Measurements from ENCODE around the gene VAV2.

DNA sequence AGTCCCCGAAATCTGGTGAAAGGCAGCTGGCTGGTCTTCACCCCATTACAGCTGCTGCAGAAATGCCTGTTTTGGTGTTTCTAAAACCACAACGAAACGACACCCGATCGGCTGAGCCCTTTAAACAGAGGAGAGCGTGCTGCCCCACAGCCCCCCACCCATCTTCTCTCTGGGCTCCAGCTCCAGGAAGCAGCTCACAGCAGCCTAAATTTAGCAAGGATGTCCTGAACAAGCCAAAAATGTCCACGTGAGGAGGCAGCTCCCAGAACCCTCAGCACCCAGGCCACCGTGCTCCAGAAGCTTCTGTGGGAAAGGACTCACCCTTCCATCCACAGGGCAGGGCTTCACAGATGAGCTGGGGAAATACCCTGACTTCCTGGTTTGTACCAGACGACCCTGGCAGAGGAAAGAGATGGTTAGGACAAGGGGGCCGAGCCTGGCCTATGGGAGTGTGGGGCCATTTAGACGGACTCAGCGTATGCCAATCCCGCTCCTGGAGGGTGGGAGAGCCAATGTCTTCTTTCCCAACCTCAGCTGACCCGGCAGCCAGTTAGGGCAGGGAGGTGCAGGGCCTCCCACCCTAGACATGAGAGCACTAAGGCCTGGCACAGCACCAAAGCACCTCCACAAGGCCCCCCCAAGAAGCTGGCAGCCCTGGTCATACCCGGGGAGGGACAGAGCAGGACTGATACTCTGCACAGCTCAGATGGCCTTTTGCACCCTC, 214.9 kb downstream of the VAV2 start:
- TF ChIP-seq POLR2A (IDR thresholded peaks at IDR 0.05): no peak
- TF ChIP-seq, protein P1, sequence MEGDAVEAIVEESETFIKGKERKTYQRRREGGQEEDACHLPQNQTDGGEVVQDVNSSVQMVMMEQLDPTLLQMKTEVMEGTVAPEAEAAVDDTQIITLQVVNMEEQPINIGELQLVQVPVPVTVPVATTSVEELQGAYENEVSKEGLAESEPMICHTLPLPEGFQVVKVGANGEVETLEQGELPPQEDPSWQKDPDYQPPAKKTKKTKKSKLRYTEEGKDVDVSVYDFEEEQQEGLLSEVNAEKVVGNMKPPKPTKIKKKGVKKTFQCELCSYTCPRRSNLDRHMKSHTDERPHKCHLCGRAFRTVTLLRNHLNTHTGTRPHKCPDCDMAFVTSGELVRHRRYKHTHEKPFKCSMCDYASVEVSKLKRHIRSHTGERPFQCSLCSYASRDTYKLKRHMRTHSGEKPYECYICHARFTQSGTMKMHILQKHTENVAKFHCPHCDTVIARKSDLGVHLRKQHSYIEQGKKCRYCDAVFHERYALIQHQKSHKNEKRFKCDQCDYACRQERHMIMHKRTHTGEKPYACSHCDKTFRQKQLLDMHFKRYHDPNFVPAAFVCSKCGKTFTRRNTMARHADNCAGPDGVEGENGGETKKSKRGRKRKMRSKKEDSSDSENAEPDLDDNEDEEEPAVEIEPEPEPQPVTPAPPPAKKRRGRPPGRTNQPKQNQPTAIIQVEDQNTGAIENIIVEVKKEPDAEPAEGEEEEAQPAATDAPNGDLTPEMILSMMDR (IDR thresholded peaks at IDR 0.05): no peak

Data from adrenal gland (tissue), 5 donors.